HG02623 (cell line): ENCODE measurements around the gene SHLD1.
"Not testable (repeated sequence)": the region's sequence is repeated elsewhere in the genome, so short reads cannot be mapped to it uniquely, and the experiment has no call there.

Experiments
- ATAC-seq: cut with Tn5 transposase; IDR thresholded peaks from one replicate; pipeline ENCODE4 v1.9.1; 2021; ENCODE audit warnings: moderate library complexity; ENCODE audit not compliant: unreplicated experiment

The SHLD1 gene

DNA sequence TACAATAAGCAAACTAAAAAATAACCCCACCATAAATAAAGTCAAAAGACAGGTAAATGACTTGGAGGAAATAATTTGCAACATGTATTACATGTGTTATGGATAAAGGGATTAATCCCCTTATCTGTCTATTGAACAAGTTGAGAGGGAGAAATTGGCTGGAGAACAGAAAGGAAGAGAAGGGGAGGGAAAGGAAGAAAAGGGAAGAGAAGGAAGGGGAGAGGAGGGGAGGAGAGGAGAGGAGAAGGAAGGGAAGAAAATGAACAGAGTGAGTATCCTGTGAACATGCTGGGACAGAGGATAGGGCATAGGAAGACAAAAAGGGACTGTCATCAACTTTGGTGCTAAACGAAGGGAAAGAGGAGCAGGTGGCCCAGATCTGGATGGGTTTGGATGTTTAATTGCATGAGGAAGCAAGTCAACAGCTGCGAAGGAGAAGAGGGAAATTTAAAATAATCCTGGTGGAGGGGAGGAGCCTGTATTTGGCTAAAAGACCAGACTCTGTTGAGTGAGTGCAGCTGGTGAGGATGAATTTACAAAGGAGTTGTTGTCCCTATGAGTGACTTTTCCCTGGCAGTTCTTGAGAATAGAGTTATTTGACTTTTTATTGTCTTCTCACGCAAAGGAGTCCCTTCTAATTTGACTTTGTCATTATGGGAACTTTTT, 14.2 kb upstream of the SHLD1 start:
- no peak for ATAC-seq

GRCh38 chr20:5737619-5737953, 12.6 kb upstream of the SHLD1 start:
- ATAC-seq: no peak

DNA sequence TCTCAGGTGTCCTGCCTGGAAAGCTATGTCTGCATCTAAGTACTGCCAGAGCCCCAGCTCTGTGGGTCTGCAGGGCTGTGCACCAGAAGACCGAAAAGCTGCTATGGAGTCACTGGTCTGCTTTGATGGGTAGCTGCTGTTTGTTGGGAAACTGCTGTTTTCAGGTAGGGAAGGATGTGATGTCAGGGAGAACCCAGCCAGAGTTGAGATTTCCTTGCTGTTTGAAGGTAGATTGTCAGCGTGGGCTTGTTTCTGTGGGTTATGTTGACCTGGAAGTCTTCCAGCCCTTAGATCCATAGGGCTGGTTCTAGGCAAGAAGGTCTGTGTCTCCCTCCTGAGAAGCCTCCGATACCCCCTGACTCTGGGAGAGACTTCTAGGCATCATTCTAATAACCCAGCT, 12.2 kb upstream of the SHLD1 start:
- ATAC-seq: no peak

- ATAC-seq: not testable (repeated sequence)
Observed at GRCh38 chr20:5740643-5741042, 9.6 kb upstream of the SHLD1 start.

GRCh38 chr20:5741089-5741488, 9.1 kb upstream of the SHLD1 start:
- ATAC-seq: no peak

DNA sequence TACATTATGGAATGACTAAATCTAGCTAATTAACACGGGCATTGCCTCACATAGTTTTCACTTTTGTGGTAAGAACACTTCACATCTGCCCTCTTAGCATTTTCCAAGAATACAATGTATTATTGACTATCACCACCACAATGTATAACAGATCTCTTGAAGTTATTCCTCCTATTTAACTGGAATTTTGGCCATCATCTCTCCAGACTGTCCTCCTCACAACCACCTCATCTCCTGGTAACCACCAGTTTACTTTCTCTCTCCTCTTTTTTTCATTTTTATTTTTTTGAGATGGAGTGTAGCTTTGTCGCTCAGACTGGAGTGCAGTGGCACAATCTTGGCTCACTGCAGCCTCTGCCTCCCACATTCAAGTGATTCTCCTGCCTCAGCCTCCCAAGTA, 8.2 kb upstream of the SHLD1 start:
- ATAC-seq: no peak

GRCh38 chr20:5745416-5746030, 4.7 kb upstream of the SHLD1 start:
- ATAC-seq: no peak

- ATAC-seq: no peak
Observed at GRCh38 chr20:5746064-5746463, 4.1 kb upstream of the SHLD1 start.

- no peak for ATAC-seq
Observed at GRCh38 chr20:5748246-5748645, 2.0 kb upstream of the SHLD1 start.

- not testable (repeated sequence) for ATAC-seq
Observed at GRCh38 chr20:5749512-5749951, 669 bp upstream of the SHLD1 start.

- ATAC-seq: no peak
Observed at GRCh38 chr20:5751856-5752255, 1.7 kb downstream of the SHLD1 start.

DNA sequence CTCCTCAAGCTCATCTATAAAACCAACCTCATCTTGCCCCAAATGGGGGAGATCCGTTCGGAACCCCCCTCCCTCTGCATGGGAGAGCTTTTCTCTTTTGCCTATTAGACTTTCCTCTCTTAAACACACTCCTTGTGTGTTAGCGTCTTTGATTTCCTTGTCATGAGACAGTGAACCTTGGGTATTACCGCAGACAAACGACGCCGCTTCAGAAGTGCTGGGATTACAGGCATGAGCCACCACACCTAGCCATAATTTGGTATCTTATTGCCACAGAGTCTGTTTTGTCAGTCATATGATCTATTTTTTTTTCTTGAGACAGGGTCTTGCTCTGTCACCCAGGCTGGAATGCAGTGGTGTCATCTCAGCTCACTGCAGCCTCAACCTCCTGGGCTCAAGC, 3.6 kb downstream of the SHLD1 start:
- ATAC-seq: no peak

- ATAC-seq: no peak
Observed at GRCh38 chr20:5757949-5758348, 7.7 kb downstream of the SHLD1 start.

GRCh38 chr20:5766085-5766764, 16.0 kb downstream of the SHLD1 start:
- no peak for ATAC-seq

DNA sequence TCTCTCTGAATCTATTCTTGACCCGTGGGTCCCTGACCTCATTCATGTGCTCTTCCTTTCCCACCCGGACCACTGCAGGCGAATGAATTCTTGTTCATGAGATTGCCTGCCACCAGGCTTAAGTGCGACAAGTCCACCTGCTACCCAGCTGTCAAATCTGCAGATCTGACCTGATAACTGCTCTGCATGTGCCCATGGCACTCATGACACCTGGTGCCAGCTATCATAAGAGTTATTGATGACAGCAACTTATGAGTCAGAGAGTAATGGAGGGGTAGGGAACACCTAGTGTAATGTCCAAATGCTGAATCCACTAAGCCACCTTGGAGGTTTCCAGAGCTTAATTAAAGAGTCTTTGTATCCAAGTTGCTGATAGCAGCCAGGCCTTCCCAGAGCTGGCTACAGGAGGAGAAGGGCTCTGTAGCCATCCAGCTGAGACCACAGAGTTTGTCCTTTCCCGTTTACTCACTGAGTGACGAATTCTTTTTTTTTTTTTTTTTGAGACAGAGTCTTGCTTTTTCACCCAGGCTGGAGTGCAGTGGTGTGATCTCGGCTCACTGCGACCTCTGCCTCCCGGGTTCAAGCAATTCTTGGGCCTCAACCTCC, 17.4 kb downstream of the SHLD1 start:
- no peak for ATAC-seq

DNA sequence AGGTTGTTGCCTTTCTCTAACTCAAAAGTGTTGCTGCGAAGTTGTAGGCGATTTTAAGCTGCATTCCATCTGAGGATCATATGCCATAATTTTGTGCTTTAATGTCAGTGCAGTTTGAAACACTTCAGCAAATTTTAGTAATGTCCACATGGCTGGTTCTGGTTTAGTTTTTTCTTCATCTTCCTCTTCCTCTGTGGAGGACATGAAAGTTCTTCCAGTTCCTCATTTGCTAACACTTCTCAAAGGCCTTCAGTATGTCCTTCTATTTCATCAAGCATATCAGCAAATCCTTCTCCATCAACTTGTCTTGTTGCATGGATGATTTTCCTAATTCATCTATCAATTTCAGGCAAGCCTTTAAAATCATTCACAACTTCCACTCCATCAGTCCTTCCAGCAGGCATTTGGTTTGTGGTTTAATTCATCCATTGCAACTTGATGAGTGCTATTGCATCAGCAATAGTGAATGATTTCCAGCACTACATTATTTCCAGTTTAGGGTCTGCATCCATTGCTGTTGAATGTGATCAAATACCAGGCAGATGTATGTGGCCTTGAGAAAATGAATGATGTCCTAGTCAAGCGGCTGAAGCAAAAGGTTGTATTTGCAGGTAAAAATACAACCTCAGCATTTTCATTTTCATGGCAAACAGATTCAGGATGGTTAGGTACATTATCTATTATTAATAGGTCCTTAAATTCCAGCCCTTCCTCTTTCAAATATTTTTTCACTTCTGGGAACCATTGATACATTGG, 20.2 kb downstream of the SHLD1 start:
- ATAC-seq: no peak

DNA sequence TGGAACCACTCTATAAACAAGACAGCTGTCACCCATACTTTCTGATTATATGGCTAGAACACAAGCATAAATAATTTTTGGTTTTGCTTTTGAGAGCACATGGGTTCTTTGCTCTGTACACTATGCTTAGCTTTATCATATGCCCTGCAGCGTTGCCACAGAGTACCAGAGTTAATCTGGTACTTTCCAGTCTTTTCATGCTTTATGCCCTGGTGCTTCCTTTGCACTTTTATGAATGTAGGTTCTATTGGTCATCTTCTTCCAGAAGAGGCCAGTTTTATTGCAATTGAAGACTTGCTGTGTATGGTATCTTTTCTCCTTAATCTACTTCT, 20.8 kb downstream of the SHLD1 start:
- no peak for ATAC-seq

DNA sequence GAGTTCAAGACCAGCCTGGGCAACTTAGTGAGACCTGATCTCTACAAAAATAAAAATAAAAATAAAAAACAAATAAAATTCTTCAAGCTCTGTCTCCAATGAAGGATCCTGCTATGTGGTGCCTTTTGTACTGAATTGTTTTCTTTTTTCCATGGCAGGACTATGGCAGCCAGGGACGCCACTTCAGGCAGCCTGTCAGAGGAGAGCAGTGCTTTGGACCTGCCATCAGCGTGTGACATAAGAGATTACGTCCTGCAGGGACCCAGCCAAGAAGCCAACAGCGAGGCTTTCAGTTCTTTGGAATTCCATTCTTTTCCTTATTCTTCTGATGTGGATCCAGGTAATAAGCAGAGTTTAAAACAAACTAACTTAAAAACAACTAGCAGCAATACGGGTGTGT, 22.5 kb downstream of the SHLD1 start:
- ATAC-seq: no peak

DNA sequence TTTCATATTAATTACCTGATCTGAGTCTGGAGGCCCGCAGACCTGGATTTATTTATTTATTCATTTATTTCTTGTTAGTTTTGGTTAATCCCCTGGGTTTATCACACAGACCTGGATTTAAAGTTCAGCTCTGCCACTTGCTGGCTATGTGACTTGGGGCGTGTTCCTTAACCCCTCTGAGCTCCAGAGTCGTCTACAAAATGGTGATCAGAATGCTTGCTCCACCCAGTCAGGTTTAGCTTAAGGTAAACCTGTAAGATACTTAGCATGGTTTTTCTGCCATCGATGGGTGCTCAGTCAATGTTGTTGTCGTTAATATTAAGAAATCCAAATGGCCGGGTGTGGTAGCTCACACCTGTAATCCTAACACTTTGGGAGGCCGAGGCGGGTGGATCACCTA, 23.4 kb downstream of the SHLD1 start:
- no peak for ATAC-seq

- no peak for ATAC-seq
Observed at GRCh38 chr20:5776077-5776476, 25.9 kb downstream of the SHLD1 start.

DNA sequence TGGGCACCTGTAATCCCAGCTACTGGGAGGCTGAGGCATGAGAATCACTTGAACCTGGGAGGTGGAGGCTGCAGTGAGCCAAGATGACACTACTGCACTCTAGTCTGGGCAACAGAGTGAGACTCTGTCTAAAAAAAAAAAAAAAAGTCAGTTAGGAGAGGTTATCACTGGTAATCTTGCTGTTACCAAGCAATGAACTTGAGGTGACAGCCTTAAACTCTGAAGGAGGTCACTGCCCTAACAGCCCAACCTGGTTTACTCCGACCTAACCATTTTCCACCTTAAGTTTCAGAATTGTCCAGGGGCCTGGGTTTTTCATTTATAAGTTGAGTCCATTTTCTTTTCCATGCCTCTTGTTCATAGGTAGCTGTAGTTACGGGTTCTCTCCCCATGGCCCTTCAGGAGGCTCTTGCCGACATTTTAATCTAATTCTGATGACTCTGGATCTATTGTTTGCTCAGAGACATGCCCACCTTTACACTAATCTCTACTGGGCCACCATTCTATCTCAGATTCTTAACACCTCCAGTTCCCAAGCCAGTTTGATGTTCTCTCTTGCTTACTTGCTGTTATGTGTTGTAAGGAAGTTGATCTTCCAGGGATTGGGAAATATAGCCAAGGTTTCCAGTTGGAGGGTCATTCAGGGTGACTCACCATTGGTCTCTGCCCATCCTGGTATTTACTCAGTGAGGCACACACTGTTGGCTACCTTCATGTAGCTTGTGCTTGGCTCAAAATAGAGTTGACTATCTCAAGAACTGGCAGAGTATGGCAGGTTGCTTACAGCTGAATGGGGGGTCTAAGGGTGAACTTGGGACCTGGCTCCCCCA, 29.1 kb downstream of the SHLD1 start:
- ATAC-seq: no peak
